Ishikawa (cell line): ENCODE results near the gene TCP11.
A peak's percentile ranks its signal among the peaks of the same experiment; 100 is the strongest.

ENCODE experiments used
- CEBPB ChIP-seq: IDR thresholded peaks from 2 replicates; pipeline ENCODE4 v1.6.1; 2012
- CREB1 ChIP-seq: IDR thresholded peaks from 2 replicates; pipeline ENCODE4 v1.6.1; 2012; ENCODE audit warnings: low read depth
- EGR1 ChIP-seq: IDR thresholded peaks from 2 replicates; pipeline ENCODE4 v1.6.1; 2012
- EP300 ChIP-seq: IDR thresholded peaks from 2 replicates; pipeline ENCODE4 v1.6.1; 2012; ENCODE audit warnings: borderline replicate concordance
- FOXM1 ChIP-seq: IDR thresholded peaks from 2 replicates; pipeline ENCODE4 v1.6.1; 2012; ENCODE audit warnings: low read depth, borderline replicate concordance
- MAX ChIP-seq: IDR thresholded peaks from 2 replicates; pipeline ENCODE4 v1.6.1; 2012
- NFIC ChIP-seq: IDR thresholded peaks from 2 replicates; pipeline ENCODE4 v1.6.1; 2012
- RAD21 ChIP-seq: IDR thresholded peaks from 2 replicates; pipeline ENCODE4 v1.6.1; 2012; ENCODE audit warnings: low read depth
- REST ChIP-seq: IDR thresholded peaks from 2 replicates; pipeline ENCODE4 v1.6.1; 2012; ENCODE audit warnings: low read depth, mild to moderate bottlenecking
- TAF1 ChIP-seq: IDR thresholded peaks from 2 replicates; pipeline ENCODE4 v1.6.1; 2012; ENCODE audit warnings: low read depth, mild to moderate bottlenecking
- TCF12 ChIP-seq: IDR thresholded peaks from 2 replicates; pipeline ENCODE4 v1.6.1; 2012; ENCODE audit warnings: low read depth
- TEAD4 ChIP-seq: IDR thresholded peaks from 2 replicates; pipeline ENCODE4 v1.6.1; 2012
- USF1 ChIP-seq: IDR thresholded peaks from 2 replicates; pipeline ENCODE4 v1.6.1; 2012
- YY1 ChIP-seq: IDR thresholded peaks from 2 replicates; pipeline ENCODE4 v1.6.1; 2012; ENCODE audit warnings: low read depth
- ZBTB7A ChIP-seq: IDR thresholded peaks from 2 replicates; pipeline ENCODE4 v1.6.1; 2012; ENCODE audit warnings: low read depth

TCP11 gene

GRCh38 chr6:35178012-35178411 lies 36.9 kb upstream of the TCP11 start:
- no peak for TF ChIP-seq USF1
- TF ChIP-seq CEBPB, result no peak
- TF ChIP-seq EP300, result no peak
- no peak for TF ChIP-seq REST
- TF ChIP-seq MAX, result no peak
- no peak for TF ChIP-seq TAF1
- TF ChIP-seq RAD21, result no peak
- TF ChIP-seq TCF12, result no peak
- no peak for TF ChIP-seq YY1
- TF ChIP-seq FOXM1, result no peak

- TF ChIP-seq CREB1 (no peak), ZBTB7A (no peak), NFIC (no peak), TEAD4 (no peak)
These were observed 36.5 kb upstream of the TCP11 start for GRCh38 chr6:35177596-35177995.

GRCh38 chr6:35177157-35177556 lies 36.0 kb upstream of the TCP11 start:
- TF ChIP-seq EGR1, result no peak
- no peak for TF ChIP-seq CREB1
- peak; percentile 83 for TF ChIP-seq USF1
- TF ChIP-seq CEBPB, result no peak
- TF ChIP-seq TCF12, result no peak
- no peak for TF ChIP-seq NFIC
- no peak for TF ChIP-seq FOXM1
- no peak for TF ChIP-seq YY1

- no peak for TF ChIP-seq TEAD4
- TF ChIP-seq CEBPB, result no peak
- TF ChIP-seq RAD21, result no peak
- no peak for TF ChIP-seq YY1
- TF ChIP-seq FOXM1, result no peak
- no peak for TF ChIP-seq MAX
- no peak for TF ChIP-seq REST
- no peak for TF ChIP-seq NFIC
- TF ChIP-seq ZBTB7A, result no peak
- no peak for TF ChIP-seq CREB1
- no peak for TF ChIP-seq EP300
These were observed 35.3 kb upstream of the TCP11 start for GRCh38 chr6:35176301-35177024.

GRCh38 chr6:35174501-35174900 lies 33.4 kb upstream of the TCP11 start:
- TF ChIP-seq RAD21, result no peak
- no peak for TF ChIP-seq ZBTB7A
- TF ChIP-seq TCF12, result no peak
- TF ChIP-seq EGR1, result no peak
- no peak for TF ChIP-seq REST
- no peak for TF ChIP-seq EP300
- TF ChIP-seq FOXM1, result no peak
- no peak for TF ChIP-seq MAX
- TF ChIP-seq CREB1, result no peak
- TF ChIP-seq TAF1, result no peak
- no peak for TF ChIP-seq USF1
- no peak for TF ChIP-seq YY1
- no peak for TF ChIP-seq NFIC
- no peak for TF ChIP-seq TEAD4
